Measurements from ENCODE around the gene YOD1.
A peak's percentile ranks its signal among the peaks of the same experiment; 100 is the strongest.

The YOD1 gene

GRCh38 chr1:207004931-207005830 lies 45.8 kb downstream of the YOD1 start:
- peak; percentile 74 for TF ChIP-seq CTCF (IDR thresholded peaks at IDR 0.05; ENCODE audit: low read depth, low read length)
- DNase-seq (ENCODE audit: extremely low read depth, low read depth) = no peak

- no peak for DNase-seq (ENCODE audit: extremely low read depth, low read depth)
- TF ChIP-seq CTCF (IDR thresholded peaks at IDR 0.05; ENCODE audit: low read depth, low read length) = no peak
These were observed 47.8 kb downstream of the YOD1 start for GRCh38 chr1:207003210-207003609.

GRCh38 chr1:207002724-207003146 lies 48.3 kb downstream of the YOD1 start:
- no peak for DNase-seq (ENCODE audit: extremely low read depth, low read depth)
- TF ChIP-seq CTCF (IDR thresholded peaks at IDR 0.05; ENCODE audit: low read depth, low read length) = no peak

- TF ChIP-seq CTCF (IDR thresholded peaks at IDR 0.05; ENCODE audit: low read depth, low read length) = no peak
- DNase-seq (ENCODE audit: extremely low read depth, low read depth) = no peak
These were observed 49.3 kb downstream of the YOD1 start for GRCh38 chr1:207001492-207002245.

- no peak for TF ChIP-seq CTCF (IDR thresholded peaks at IDR 0.05; ENCODE audit: low read depth, low read length)
- DNase-seq (ENCODE audit: extremely low read depth, low read depth) = no peak
These were observed 50.2 kb downstream of the YOD1 start for GRCh38 chr1:207000651-207001291.

GRCh38 chr1:206998816-206999215 lies 52.2 kb downstream of the YOD1 start:
- DNase-seq (ENCODE audit: extremely low read depth, low read depth) = no peak
- TF ChIP-seq CTCF (IDR thresholded peaks at IDR 0.05; ENCODE audit: low read depth, low read length) = no peak
